Islet of Langerhans (tissue), 1 donor: ENCODE measurements around the gene ITK.

ENCODE experiments used
- FAIRE-seq: peaks from one replicate; lab custom pipeline; 2011; peaks lifted over from hg19 to GRCh38; lab: Jason Lieb, UNC

The ITK gene

GRCh38 chr5:157283434-157283833 is 102.8 kb downstream of the ITK start:
- FAIRE-seq = no peak

DNA sequence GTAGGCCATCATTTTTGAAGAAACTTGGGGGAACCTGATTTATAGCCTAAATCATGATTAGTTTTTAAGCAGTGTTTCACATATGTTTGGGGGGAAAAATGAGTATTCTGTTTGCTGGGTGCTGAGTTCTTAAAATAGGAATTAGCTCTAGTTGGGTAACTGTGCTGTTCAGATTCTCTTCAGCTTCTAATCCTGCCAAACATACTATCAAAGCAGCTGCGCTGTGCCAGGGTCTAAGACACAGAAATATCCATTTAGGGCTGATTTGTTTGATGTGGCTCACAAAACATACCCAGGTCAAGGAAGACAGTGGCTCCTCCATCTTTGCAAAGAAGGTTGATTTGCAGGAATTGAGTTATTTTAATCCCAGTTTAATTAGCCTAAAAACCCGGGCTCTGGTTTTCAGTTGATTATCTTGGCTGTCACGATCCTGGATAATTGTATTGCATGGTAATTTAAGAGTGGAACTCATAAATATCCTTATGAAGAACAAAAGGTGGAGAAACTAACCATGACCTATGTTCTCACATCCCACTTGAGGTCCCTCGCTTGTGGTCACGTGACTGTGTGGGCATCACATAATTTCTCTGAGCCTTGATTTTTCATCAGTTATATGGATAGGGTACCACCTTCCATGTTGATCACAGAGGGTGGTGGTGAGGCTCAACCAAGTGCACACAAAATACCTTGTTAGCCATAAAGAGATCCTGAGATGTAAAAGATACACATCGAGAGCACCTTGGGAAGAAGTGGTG is 104.0 kb downstream of the ITK start:
- no peak for FAIRE-seq

DNA sequence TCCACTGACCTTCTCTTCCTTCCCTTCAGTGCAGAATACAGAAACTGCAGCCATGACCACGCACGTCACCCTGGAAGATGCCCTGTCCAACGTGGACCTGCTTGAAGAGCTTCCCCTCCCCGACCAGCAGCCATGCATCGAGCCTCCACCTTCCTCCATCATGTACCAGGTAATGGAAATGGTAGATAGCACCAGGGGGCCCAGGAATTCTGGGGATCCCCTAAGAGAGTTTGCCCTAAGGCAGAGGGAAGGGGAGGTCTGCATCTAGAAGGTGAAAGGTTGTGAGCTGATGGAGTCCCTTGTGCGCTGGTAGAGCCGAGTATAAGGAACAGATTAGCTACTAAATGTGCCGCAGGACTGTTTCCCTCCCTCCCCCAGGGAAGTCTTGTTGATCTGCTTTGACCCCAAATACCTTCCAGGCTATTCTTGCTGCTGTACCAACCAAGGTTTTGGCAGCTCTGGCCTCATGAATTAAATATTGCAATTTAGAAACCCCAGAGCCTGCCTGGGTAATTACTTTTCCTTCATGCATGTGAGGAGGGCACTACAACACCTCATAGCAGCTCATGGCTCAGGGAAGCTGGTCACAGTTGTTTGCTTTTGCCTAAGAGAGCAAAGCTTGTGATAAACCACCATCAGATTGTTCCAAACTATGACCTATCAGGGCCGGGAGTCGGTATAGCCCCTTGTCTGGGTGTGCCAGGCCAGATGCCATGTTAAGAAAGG is 104.8 kb downstream of the ITK start:
- FAIRE-seq = no peak

DNA sequence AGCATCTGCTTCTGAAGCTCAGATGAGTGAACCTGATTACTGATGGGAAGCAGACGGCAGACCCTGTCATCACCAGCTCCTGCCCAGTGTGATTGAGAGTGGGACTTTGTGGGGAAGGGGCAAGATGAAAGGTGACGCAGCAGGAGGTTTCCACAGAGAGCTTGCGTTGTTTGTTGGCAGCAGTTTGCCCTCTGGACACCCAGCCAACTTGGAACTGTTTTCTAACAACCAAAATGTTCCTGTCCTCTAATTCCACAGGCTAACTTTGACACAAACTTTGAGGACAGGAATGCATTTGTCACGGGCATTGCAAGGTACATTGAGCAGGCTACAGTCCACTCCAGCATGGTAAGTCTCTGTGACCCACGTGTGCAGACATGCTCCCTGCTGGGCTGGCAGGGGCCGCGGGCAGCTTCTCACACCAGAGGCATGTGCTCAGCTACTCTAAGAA is 106.1 kb downstream of the ITK start:
- no peak for FAIRE-seq

- no peak for FAIRE-seq
Observed at GRCh38 chr5:157288405-157289163, 107.9 kb downstream of the ITK start.

DNA sequence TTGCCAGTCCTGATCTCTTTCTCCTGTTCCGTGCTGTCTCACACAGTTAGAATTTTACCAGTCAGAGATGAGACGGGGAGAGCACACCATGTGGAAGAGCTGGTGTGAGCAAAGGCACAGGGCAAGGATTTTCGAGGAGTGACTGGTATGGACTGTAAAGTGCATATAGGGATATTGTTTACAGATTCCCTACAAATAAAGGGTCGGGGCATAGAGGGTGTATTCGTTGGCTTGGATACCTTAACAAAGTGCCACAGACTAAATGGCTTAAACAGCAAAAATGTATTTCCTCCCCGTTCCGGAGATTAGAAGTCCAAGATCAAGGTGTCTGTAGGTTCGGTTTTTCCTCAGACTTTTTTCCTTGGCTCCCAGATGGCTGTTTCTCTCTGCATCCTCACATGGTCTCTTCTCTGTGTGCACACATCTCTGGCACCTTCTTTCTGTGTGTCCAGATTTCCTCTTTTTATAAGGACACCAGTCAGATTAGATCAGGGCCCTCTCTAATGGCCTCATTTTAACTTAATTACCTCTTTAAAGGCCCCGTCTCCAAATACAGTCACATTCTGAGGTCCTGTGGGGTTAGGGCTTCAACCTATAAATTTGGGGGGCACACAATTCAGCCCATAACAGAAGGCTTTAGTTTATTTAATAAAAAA is 108.7 kb downstream of the ITK start:
- no peak for FAIRE-seq

DNA sequence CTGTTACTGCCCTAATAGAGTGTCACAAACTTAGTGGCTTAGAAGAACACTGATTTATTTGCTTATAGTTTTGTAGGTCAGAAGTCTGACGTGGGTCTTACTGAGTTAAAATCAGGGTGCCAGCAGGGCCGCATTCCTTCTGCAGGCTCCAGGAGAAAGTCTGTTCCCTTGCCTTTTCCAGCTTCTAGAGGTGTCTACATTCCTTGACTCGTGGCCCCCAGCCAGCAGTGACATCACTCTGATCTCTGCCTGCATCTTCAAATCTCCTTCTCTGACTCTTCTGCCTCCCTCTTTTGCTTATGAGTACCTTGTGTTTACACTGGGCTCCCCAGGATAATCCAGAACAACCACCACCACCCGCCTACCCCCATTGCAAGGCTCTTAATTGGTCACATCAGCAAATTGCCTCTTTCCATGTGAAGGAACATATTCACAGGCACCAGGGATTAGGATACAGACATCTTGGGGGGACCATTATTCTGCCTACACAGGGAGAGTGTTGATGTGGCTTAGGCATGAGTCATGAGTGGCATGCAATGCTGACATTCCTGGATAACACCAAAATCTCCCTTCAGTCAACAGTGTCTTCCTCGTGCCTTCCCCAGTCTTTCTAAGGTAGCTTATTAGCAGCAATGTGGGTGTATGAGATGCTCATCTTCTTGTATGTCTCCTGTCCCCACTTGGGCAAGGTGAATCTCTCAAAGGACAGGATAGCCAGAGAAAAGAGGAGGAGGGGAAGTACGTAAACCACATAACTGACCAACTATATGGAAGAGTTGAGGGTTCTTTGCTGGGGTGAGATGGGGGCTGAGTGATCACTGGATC is 109.7 kb downstream of the ITK start:
- FAIRE-seq = no peak

- no peak for FAIRE-seq
Observed at GRCh38 chr5:157290981-157291711, 110.5 kb downstream of the ITK start.

DNA sequence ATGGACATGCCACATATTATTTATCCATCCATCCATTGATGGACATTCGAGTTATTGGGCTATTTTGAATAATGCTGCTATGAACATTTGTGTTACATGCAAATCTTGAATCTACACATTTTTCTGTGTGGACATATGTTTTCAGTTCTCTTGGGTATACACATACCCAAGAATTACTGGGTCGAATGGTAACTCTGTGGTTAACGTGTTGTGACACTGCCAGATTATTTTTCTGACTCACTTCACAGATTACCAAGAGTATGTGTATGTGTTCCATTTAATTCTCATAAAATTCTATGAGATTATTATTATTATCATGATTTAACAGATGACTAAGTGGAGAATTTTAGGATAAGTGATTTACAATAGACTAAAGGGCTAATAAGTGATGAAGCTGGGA is 112.0 kb downstream of the ITK start:
- no peak for FAIRE-seq

DNA sequence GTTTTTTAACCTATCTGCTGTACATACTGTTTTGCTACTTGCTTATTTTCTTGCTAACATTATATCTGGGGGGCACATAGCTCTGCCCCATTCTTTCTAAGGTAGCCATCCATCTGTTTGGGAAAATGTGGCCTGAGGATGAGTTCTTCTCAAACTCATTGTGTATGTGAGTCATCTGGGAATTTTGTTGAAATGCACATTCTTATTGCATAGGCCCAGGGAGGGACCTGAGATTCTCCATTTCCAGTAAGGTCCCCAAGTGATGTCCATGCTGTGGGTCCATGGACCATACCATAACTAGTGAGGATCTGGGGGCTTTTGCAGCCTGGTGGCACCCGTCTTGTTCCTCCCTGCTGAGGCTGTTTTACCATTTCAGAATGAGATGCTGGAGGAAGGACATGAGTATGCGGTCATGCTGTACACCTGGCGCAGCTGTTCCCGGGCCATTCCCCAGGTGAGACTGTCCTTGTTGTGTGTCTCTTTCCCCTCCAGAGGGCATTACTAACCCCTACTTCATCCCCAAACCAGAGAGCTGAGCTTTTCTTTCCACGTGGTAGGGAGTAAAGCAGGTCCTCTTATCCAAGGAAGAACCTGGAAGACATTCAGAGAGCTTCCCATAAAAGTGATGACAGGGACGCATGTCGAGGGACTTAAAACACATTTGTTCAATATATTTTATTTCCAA is 113.9 kb downstream of the ITK start:
- no peak for FAIRE-seq

- FAIRE-seq = peak; percentile 91
Observed at GRCh38 chr5:157295247-157295646, 114.6 kb downstream of the ITK start.

GRCh38 chr5:157300564-157300963 is 119.9 kb downstream of the ITK start:
- FAIRE-seq = no peak

DNA sequence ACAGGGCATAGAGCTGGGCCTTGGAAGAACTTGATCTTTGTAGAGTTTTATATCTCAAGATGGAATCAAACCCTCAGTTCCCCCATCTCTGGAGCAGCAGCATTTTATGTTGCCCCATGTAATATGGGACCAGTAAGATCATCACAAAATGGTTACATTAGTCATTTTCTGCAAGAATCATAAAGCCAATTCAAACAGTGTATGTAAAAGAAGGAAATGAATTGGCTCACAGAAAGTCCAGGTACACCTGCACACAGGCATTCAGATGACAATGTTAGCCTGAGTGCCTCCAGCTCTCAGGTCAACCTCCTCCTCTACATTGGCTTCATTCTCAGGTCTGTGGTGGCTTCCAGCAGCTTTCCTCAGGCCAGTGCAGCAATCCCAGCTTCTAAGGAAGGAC is 120.4 kb downstream of the ITK start:
- FAIRE-seq = no peak

DNA sequence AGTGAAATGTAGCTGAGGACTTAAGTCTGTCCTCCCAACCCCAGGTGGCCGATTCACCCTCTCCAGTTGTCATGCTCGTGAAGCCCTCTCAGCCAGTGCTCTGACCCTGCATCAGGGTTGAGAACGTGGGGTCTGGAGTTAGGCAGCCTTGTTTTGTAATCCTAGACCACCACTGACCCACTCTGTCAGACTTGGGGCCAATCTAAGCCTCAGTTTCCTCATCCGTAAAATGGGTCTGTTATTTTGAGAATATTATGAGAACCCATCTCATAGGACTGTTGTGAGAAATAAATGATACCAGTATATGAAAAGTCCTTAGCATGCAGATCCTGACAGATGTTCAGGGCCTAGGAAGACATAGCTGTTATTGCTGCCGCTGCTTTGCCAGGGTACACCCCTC is 122.4 kb downstream of the ITK start:
- FAIRE-seq = no peak

DNA sequence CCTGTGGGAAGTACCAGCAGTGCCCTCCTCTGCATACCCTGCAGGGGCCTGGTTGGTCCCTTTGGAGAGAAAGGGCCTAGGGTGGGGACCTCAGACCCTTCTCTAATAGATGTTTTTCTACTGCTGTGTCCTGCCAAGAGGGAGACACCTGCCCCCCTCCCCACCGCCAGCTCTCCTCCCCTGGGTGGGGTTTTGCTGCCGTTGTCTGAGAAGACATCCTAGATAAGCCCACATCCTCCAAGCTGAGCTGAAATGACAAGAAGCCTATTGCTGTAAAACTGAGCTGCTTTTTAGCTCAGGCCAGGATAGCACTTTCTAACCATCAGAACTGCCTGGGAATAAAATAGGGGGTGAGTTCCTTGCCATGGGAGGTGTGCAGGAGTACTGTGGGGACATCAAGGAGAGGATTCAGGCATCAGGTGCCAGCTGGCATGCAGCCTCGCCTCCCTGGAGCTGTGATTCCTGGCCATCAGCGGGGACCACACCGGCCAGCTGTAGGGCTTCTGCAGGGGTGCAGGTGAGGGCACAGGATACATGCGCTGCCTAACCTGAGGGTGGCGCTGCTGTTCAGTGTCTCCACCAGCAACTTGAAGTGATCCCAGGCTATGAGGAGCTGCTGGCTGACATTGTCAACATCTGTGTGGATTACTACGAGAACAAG is 123.2 kb downstream of the ITK start:
- no peak for FAIRE-seq
